A549 (cell line): Measurements from ENCODE around the gene DISC1.

Experiments
- CEBPB ChIP-seq, 2 experiments: fragments of >200 bp in 1 of 2; sonication (Bioruptor Twin) in 1 of 2; formaldehyde crosslinking in 1 of 2; IDR thresholded peaks; 2 replicates each; pipeline ENCODE4 v1.6.1; 2012 to 2016
- EHMT2 ChIP-seq: fragments of 200-600 bp; sonication (generic); IDR thresholded peaks from 2 replicates; pipeline ENCODE4 v1.6.1; 2016; ENCODE audit warnings: antibody characterized with exemption, low read depth, mild to moderate bottlenecking, moderate library complexity
- KDM1A ChIP-seq: fragments of 200-600 bp; sonication (generic); IDR thresholded peaks from 2 replicates; pipeline ENCODE4 v1.6.1; 2016; ENCODE audit warnings: low read depth, mild to moderate bottlenecking
- MYC ChIP-seq: IDR thresholded peaks from 2 replicates; pipeline ENCODE4 v1.6.1; 2012; ENCODE audit warnings: mild to moderate bottlenecking, inconsistent platforms, low read length, improper control_type of control experiment, borderline replicate concordance
- RAD21 ChIP-seq, 2 experiments: fragments of >200 bp in 1 of 2; sonication (Bioruptor Twin) in 1 of 2; formaldehyde crosslinking in 1 of 2; IDR thresholded peaks in 1 of 2; conservative IDR thresholded peaks in 1 of 2; 2 replicates in 1 of 2; 3 replicates in 1 of 2; pipeline ENCODE4 v1.6.1; 2012 to 2018; ENCODE audit warnings: inconsistent platforms in 1 of 2
- RCOR1 ChIP-seq: fragments of 150-350 bp; IDR thresholded peaks from 2 replicates; pipeline ENCODE4 v1.6.1; 2014; ENCODE audit warnings: antibody characterized with exemption, low read length, low read depth
- TF ChIP-seq, protein P1 (sequence below): fragments of >200 bp; sonication (Bioruptor Twin); formaldehyde crosslinking; IDR thresholded peaks from 3 replicates; pipeline ENCODE4 v1.5.1; 2016

DNA sequence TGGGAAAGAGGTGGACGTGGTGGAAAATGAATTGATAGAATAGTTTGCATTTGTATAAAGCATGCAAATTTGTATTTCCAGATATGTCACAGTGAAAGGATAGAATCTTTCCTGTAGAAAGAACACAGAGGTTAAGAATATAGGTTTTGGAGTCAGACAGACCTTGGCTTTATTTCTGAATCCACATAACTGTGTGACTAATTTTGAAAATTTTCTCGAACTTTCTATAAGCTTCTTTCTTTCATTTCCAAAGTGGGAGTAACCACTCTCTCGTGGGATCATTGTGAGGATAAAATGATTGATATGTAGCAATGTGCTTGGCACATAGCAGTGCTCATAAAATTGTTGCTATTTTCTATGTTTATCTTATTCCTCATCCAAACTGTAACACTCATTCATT lies 108.8 kb downstream of the DISC1 start:
- TF ChIP-seq, protein P1, sequence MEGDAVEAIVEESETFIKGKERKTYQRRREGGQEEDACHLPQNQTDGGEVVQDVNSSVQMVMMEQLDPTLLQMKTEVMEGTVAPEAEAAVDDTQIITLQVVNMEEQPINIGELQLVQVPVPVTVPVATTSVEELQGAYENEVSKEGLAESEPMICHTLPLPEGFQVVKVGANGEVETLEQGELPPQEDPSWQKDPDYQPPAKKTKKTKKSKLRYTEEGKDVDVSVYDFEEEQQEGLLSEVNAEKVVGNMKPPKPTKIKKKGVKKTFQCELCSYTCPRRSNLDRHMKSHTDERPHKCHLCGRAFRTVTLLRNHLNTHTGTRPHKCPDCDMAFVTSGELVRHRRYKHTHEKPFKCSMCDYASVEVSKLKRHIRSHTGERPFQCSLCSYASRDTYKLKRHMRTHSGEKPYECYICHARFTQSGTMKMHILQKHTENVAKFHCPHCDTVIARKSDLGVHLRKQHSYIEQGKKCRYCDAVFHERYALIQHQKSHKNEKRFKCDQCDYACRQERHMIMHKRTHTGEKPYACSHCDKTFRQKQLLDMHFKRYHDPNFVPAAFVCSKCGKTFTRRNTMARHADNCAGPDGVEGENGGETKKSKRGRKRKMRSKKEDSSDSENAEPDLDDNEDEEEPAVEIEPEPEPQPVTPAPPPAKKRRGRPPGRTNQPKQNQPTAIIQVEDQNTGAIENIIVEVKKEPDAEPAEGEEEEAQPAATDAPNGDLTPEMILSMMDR: no peak
- TF ChIP-seq MYC (no peak), RCOR1 (no peak), CEBPB (IDR thresholded peaks at IDR 0.05) (no peak), RAD21 (conservative IDR thresholded peaks at IDR 0.05 in 1 of 2, IDR thresholded peaks at IDR 0.05 in 1 of 2) (no peak), EHMT2 (no peak), KDM1A (no peak)
